HG02970 (cell line): ENCODE results near the gene SYCN.

ENCODE experiments used
- ATAC-seq: cut with Tn5 transposase; IDR thresholded peaks from one replicate; pipeline ENCODE4 v1.9.1; 2021; ENCODE audit warnings: mild to moderate bottlenecking, moderate library complexity, moderate number of reproducible peaks; ENCODE audit not compliant: unreplicated experiment, low FRiP score

Gene SYCN

GRCh38 chr19:39196320-39196719, 7.7 kb downstream of the SYCN start:
- ATAC-seq: no peak

GRCh38 chr19:39195755-39196154, 8.3 kb downstream of the SYCN start:
- no peak for ATAC-seq

GRCh38 chr19:39194832-39195542, 9.1 kb downstream of the SYCN start:
- ATAC-seq: no peak

GRCh38 chr19:39193803-39194202, 10.3 kb downstream of the SYCN start:
- ATAC-seq: no peak

- ATAC-seq: no peak
Observed at GRCh38 chr19:39192846-39193245, 11.2 kb downstream of the SYCN start.

- ATAC-seq: no peak
Observed at GRCh38 chr19:39190768-39191167, 13.3 kb downstream of the SYCN start.

- no peak for ATAC-seq
Observed at GRCh38 chr19:39188960-39189359, 15.1 kb downstream of the SYCN start.

GRCh38 chr19:39187552-39187943, 16.5 kb downstream of the SYCN start:
- ATAC-seq: no peak

- ATAC-seq: no peak
Observed at GRCh38 chr19:39186391-39186790, 17.7 kb downstream of the SYCN start.

GRCh38 chr19:39183104-39183503, 21.0 kb downstream of the SYCN start:
- ATAC-seq: no peak

- ATAC-seq: no peak
Observed at GRCh38 chr19:39182174-39182505, 21.9 kb downstream of the SYCN start.

- ATAC-seq: no peak
Observed at GRCh38 chr19:39181500-39182173, 22.4 kb downstream of the SYCN start.

GRCh38 chr19:39180749-39181148, 23.3 kb downstream of the SYCN start:
- no peak for ATAC-seq

- ATAC-seq: no peak
Observed at GRCh38 chr19:39179754-39180153, 24.3 kb downstream of the SYCN start.

GRCh38 chr19:39178296-39179006, 25.6 kb downstream of the SYCN start:
- ATAC-seq: no peak

GRCh38 chr19:39177736-39178135, 26.3 kb downstream of the SYCN start:
- no peak for ATAC-seq

GRCh38 chr19:39177110-39177699, 26.9 kb downstream of the SYCN start:
- ATAC-seq: no peak

- ATAC-seq: no peak
Observed at GRCh38 chr19:39175564-39175963, 28.5 kb downstream of the SYCN start.

- no peak for ATAC-seq
Observed at GRCh38 chr19:39174558-39175544, 29.2 kb downstream of the SYCN start.

- ATAC-seq: no peak
Observed at GRCh38 chr19:39174142-39174541, 29.9 kb downstream of the SYCN start.
